Left lung (tissue), 10 donors: ENCODE data around the gene OR10H5. TPM values are rescaled to one million over a fixed set of nuclear protein-coding genes. Genes with fewer than 3 reads are reported as not detected.
A peak's percentile ranks its signal among the peaks of the same experiment; 100 is the strongest.

Source experiments
- ATAC-seq: fragments of 200-7000 bp; cut with Tn5 transposase; one replicate; pipeline ENCODE4 v1.9.1; 2020; ENCODE audit warnings: moderate library complexity
- DNase-seq, 4 donors: peaks; one replicate each; pipeline ENCODE4 v3.0.0-alpha.2; 2013 to 2020
- H3K27ac ChIP-seq, 2 donors: fragments of 200-600 bp; sonication (generic) in 1 of 2; one replicate each; pipeline versions ENCODE4 v1.5.0 to v1.8.0; 2020 to 2021
- H3K27me3 ChIP-seq, 2 donors: fragments of 200-600 bp; sonication (generic) in 1 of 2; one replicate each; pipeline versions ENCODE4 v1.5.0 to v1.8.0; 2020 to 2021
- H3K36me3 ChIP-seq, 2 donors: fragments of 200-600 bp; sonication (generic) in 1 of 2; one replicate each; pipeline versions ENCODE4 v1.5.0 to v1.8.0; 2020 to 2021
- H3K4me1 ChIP-seq, 2 donors: fragments of 200-600 bp; one replicate each; pipeline ENCODE4 v1.8.0; 2021
- H3K4me3 ChIP-seq, 2 donors: fragments of 200-600 bp; sonication (generic) in 1 of 2; one replicate each; pipeline versions ENCODE4 v1.5.0 to v1.8.0; 2020 to 2021; ENCODE audit warnings: mild to moderate bottlenecking in 1 of 2
- H3K9me3 ChIP-seq, 2 donors: fragments of 200-600 bp; sonication (generic) in 1 of 2; one replicate each; pipeline versions ENCODE4 v1.5.0 to v1.8.0; 2020 to 2021
- CTCF ChIP-seq, 2 donors: fragments of 200-600 bp; sonication (generic) in 1 of 2; IDR thresholded peaks; one replicate each; pipeline versions ENCODE4 v1.5.0 to v1.8.0; 2021; ENCODE audit warnings: antibody characterized with exemption in 2 of 2
- intact Hi-C, 2 donors: fragments of 100-400 bp; cut with DNase I; formaldehyde crosslinking; loops; one replicate each; pipeline versions ENCODE4 v1.11.2 to v1.14.2; 2022
- polyA plus RNA-seq, 6 donors: library from polyadenylated mRNA; unstranded; fragments of 120-200 nt; gene quantifications; one replicate each; pipeline ENCODE4 v1.2.1, GENCODE V29; 2013; ENCODE audit not compliant: insufficient read length in 6 of 6
- total RNA-seq, 2 donors: library from RNA; stranded (reverse); fragmentation: NEBNext Ultra II Directional; extraction: Animal tissue kit (Norgen Biotek cat#: 25700); gene quantifications; one replicate each; pipeline ENCODE4 v1.2.1, GENCODE V29; 2021
- donor health status: DM: no; HTN: yes; CAD: no.
- donor health status: DM: no; HTN: no; CAD: no.

OR10H5 gene
- total and polyA plus RNA-seq, 8 donors: 0.09 to 0.15 (median 0.11) TPM; not detected in 2

GRCh38 chr19:15776991-15777970 lies 10.2 kb upstream of the OR10H5 start:
- ATAC-seq: no peak

GRCh38 chr19:15779756-15780476 lies 7.5 kb upstream of the OR10H5 start:
- Histone ChIP-seq H3K4me1 (no peaks in the 10 kb centered on the region), H3K4me3 (no peak overlapping the region), H3K9me3 (no peaks in the 10 kb centered on the region)

More at GRCh38 chr19:15776991-15777970, 10.2 kb upstream of the OR10H5 start:
- Histone ChIP-seq H3K4me3 (no peak overlapping the region), H3K36me3 (no peaks in the 10 kb centered on the region), H3K27me3 (peaks cover 0 to 7% of the 10 kb centered on the region in 2 donors), H3K27ac (no peak overlapping the region), H3K4me1 (no peaks in the 10 kb centered on the region), H3K9me3 (no peaks in the 10 kb centered on the region)
- TF ChIP-seq CTCF (IDR thresholded peaks at IDR 0.05): no peak
- intact Hi-C loops: no loop called here
- DNase-seq: no peak

GRCh38 chr19:15780610-15781418 lies 6.6 kb upstream of the OR10H5 start:
- no peak overlapping the region for H3K4me3 ChIP-seq
- intact Hi-C loops: no loop called here
- H3K4me1 ChIP-seq: no peaks in the 10 kb centered on the region
- H3K36me3 ChIP-seq: no peaks in the 10 kb centered on the region
- ATAC-seq: no peak
- no peaks in the 10 kb centered on the region for H3K9me3 ChIP-seq
- DNase-seq: no peak
- TF ChIP-seq CTCF (IDR thresholded peaks at IDR 0.05): no peak
- H3K27me3 ChIP-seq: peaks cover 0 to 3% of the 10 kb centered on the region in 2 donors
- H3K27ac ChIP-seq: peak overlapping the region in 1 of 2 donors; percentile 47

More at GRCh38 chr19:15779756-15780476, 7.5 kb upstream of the OR10H5 start:
- ATAC-seq (peak; percentile 87), DNase-seq (peak; percentile 48 to 70 (median 64))
- peak overlapping the region in 1 of 2 donors; percentile 47 for H3K27ac ChIP-seq
- no peak for TF ChIP-seq CTCF (IDR thresholded peaks at IDR 0.05)
- peaks cover 0 to 7% of the 10 kb centered on the region in 2 donors for H3K27me3 ChIP-seq
- intact Hi-C loops: no loop called here
- no peaks in the 10 kb centered on the region for H3K36me3 ChIP-seq

- no peak for TF ChIP-seq CTCF (IDR thresholded peaks at IDR 0.05)
- DNase-seq: no peak
- no peaks in the 10 kb centered on the region for H3K9me3 ChIP-seq
- no peak overlapping the region for H3K4me3 ChIP-seq
- H3K4me1 ChIP-seq: no peaks in the 10 kb centered on the region
- intact Hi-C loops: no loop called here
- H3K36me3 ChIP-seq: no peaks in the 10 kb centered on the region
- no peak for ATAC-seq
- H3K27me3 ChIP-seq: no peaks in the 10 kb centered on the region
- H3K27ac ChIP-seq: no peak overlapping the region
These were observed 5.8 kb upstream of the OR10H5 start for GRCh38 chr19:15781661-15782060.
